ENCODE results near the gene GPR156. TPM values are rescaled to one million over a fixed set of nuclear protein-coding genes. Genes with fewer than 3 reads are reported as not detected.

Gene GPR156
- total RNA-seq, 2 experiments from 2014 or later = 0.10 TPM; not detected in 1

Other genes starting within 250 kb of the GPR156 start
- 10 to 100 TPM; 38.3 to 39.5 TPM for gene GSK3B, start 190.8 kb downstream of the GPR156 start, total RNA-seq
- 10 to 100 TPM; 25.7 to 28.2 TPM for gene LRRC58, start 64.1 kb upstream of the GPR156 start, total RNA-seq
- gene FSTL1, start 165.8 kb upstream of the GPR156 start, total RNA-seq = under 1 TPM; 0.35 to 0.37 TPM